GM18520 (cell line): ENCODE results near the gene CLSTN1.
A peak's percentile ranks its signal among the peaks of the same experiment; 100 is the strongest.
"Not testable (repeated sequence)": the region's sequence is repeated elsewhere in the genome, so short reads cannot be mapped to it uniquely, and the experiment has no call there.

Source experiments
- ATAC-seq: cut with Tn5 transposase; IDR thresholded peaks from one replicate; pipeline ENCODE4 v1.9.1; 2021; ENCODE audit not compliant: unreplicated experiment

The CLSTN1 gene

GRCh38 chr1:9826616-9827015 lies 2.9 kb upstream of the CLSTN1 start:
- no peak for ATAC-seq

DNA sequence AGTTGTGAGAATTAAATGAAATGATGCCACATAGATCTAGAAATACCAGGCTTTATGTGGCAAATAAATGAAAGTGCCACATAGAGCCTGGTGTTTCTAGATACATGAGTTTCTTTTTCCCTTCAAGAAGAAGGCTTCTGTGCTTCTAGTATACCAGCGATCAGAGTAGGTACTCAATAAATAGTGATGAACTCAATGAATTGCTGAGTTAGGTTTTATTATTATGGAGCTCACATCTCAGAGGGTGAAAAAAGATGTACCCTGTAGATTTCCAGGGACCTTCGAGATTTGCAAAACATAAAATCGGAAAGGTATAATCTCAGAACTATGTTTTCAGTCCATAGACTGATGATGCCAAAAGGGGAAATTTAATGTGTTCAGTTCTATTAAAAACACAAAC lies 2.3 kb upstream of the CLSTN1 start:
- ATAC-seq, result no peak

DNA sequence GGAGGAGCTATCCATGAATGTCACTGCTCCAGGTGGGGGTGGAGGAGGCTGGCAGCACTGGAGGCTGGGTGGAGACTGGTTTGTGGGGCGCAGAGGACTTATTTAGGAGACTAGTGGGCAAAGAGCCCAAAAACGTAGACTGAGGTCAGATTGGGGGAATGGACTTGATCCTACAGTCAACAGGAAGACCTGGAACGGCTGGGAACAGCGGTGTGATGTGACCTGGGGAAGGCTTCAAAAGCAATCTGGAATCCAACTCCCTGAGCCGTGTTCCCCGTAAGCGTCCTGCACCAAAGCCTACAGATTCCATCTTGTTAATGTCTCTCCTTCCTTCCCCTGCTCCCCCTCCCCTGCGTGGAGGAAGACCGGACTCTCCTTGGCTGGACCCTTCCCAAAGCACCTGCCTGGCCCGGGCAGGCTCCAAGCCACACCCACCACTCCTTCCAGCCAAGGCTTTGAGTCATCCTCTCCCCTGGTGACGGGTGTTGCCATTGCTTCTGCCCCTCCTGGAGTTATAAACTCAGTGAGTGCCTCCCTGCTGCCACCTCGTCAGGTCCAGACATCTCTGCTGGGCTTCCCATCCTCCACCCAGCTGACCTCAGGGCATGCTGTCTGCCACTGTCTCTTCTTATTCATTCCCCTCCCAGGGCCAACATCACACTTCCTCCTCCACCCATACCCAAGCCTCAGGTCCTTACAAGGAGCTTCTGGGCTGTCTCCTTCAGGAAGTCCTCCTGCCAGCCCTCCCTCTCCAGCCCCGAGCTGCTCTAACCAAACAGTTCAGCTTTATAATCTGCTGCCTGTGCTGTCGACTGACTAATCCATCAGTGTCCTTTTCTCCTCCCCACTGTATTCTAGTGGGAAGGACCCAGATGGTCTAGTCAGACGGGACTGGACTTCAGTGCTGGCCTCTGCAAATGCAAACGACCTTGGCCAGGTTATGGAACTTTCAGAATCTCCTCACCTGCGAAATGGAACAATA lies 1.6 kb upstream of the CLSTN1 start:
- ATAC-seq, result no peak

DNA sequence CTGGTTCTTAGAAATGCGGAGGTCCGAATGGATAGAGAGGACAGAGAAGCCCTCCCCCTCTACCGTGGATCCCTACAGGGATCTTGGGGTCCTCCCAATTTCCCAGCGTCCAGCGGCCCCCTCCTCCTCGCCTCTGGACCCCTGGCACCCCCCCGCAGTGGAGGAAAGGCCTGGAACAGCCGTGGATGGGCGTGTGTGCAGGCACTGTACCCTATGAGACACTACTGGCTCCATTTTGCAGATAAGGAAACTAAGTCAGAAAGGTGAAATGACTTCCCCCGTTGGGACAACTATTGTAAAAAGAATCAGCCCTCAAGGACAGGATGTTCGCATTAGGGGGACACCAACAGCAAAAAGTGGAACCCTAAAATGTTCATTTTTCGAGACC lies 931 bp upstream of the CLSTN1 start:
- ATAC-seq, result no peak

DNA sequence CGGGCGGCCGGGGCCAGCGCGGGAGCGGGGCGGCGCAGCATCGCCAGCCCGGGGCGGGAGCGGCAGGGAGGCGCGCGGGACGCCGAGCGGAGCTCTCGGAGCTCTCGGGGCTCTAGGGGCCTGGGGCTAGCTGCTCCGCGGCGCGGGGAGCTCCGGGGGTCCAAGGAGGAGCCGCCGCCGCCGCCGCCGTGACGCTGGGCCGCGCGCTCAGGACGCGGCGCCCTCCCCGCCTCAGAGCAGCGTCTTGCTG lies 147 bp downstream of the CLSTN1 start:
- peak; percentile 6 for ATAC-seq

DNA sequence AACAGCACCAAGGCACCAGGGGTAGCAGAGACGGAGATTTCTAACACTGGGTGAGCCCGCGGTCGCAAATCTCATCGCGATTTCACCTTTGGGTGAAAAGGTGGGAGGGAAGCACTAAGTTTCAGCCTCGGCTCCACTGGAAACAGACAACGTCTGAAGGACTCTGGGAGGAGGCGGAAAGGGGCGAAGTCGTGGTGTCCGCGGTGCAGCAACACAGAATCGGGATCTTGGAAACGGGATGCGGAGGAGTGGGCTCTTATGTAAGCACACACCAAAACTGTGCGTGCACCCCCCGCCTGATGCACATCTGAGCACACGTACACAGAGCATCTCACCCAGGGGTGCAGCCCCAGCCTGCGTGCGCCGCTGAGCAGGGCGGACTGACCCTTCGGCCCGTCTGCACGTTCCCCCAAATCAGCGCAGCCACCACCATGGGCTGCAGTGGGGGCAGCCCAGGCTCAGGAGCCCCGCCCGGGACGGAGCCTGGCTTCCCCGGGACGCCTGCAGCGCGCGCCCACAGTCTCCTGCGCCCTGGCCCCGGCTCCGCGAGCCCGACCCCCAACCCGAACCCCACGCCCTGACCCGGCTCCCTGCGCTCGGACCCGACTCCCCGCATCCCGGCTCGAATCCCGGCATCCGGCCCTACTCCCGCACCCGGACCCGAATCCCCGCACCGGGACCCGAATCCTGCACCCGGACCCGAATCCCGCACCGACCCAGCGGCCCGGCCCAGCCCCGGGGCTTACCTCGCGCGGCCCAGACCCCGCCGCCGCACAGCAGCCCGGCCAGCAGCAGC lies 670 bp downstream of the CLSTN1 start:
- ATAC-seq, result no peak

DNA sequence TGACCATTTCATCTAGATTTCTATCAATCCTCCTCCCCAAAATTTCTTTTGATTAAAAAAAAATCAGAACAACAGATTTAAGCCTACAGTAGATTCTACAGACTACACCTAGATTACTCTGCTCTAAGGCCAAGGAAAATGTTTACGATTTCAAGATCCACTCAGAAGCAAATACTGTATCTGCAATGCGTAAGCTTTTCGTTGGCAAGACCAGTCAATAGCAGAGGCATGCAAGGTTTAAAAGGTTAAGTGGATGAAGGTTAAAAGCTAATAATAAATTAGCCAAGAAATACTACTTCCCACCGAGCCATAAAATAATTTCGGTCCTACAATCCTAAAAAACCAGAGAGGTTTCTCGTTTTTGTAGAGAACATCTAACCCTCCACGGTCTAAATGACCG lies 1.3 kb downstream of the CLSTN1 start:
- no peak for ATAC-seq

DNA sequence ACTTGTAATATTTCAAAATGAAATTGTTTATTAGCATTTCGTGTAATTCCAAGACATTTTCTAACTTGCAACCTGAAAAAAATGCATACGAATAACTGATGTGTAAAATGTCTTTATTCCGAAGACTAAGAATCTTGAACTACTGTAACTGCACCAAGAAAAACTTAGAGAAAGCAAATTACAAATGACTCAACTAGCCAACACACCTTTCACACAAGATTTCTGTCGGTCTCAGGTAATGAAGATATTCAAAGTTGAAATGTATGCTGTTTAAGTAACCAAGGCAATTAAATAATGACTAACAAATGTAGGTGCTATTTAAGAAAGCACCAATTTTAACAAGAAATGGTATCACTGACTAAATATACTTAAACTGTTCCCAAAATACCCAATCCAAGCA lies 2.1 kb downstream of the CLSTN1 start:
- no peak for ATAC-seq

DNA sequence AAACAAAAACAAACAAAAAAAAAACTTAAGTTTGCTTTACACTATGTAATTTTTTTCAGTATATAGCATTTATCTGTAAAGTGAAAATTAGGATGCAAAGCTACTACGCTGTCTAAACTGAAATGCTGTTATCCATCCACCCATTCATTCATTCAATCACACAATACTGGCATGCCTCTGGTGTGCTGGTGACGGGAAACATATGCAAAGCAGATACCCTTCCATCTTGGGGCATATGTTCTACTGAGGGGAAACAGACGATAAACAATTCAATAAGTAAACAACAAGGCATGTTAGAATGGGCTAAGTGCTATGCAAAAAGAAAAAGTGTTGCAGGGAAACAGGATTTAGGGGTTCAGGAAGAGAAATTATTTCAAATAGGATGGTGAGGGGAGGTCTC lies 3.2 kb downstream of the CLSTN1 start:
- no peak for ATAC-seq

GRCh38 chr1:9817734-9818133 lies 6.0 kb downstream of the CLSTN1 start:
- ATAC-seq, result no peak

DNA sequence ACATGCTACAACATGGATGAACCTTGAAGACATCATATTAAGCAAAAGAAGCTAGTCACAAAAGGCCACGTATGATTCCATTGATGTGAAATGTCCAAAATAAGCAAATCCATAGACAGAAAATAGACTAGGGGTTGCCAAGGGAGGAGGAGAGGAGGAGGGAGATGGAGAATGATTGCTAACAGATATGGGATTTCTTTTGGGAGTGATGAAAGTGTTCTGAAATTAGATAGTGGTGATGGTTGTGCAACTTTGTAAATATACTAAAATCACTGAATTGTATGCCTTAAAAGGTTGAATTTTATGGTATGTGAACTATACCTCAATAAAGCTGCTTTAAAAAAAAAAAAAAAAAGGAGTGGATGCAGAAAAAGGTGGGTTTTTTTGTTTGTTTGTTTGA lies 7.6 kb downstream of the CLSTN1 start:
- no peak for ATAC-seq

- ATAC-seq, result no peak
Measured at GRCh38 chr1:9815150-9815549, 8.6 kb downstream of the CLSTN1 start.

- ATAC-seq, result no peak
Measured at GRCh38 chr1:9814619-9815018, 9.1 kb downstream of the CLSTN1 start.

GRCh38 chr1:9811239-9811966 lies 12.4 kb downstream of the CLSTN1 start:
- ATAC-seq, result no peak

GRCh38 chr1:9809100-9809510 lies 14.7 kb downstream of the CLSTN1 start:
- ATAC-seq, result no peak

GRCh38 chr1:9808459-9808858 lies 15.3 kb downstream of the CLSTN1 start:
- no peak for ATAC-seq

DNA sequence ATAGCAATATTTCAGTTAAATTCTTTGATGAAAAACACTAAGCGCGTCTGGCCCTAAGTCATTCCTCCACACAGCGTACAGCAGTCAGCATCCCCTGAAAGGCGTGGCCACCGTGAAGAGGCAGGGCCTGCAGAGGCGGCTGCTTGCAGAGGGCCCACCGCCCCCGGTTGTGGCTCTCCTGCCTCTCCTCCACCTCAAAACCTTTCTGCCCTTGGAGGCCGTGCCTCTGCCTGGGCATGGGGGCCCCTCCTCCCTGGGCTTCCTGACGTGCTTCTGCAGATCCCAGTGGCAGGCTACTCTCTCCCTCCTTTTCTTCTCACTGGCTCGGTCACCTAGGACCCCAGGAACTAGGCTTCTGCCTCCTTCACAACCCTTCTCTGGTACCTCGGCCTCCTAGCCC lies 16.2 kb downstream of the CLSTN1 start:
- ATAC-seq, result no peak

DNA sequence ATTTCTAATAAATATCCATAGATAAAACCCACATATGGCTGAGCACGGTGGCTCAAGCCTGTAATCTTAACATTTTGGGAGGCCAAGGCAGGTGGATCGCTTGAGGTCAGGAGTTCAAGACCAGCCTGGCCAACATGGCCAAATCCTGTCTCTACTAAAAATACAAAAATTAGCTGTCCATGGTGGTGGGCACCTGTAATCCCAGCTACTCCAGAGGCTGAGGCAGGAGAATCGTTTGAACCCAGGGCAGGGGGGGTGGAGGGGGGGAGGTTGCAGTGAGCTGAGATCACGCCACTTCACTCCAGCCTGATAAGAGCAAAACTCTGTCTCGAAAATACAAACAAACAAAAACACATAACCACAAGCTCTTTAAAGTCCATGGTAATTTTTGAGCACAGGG lies 17.8 kb downstream of the CLSTN1 start:
- ATAC-seq, result not testable (repeated sequence)

DNA sequence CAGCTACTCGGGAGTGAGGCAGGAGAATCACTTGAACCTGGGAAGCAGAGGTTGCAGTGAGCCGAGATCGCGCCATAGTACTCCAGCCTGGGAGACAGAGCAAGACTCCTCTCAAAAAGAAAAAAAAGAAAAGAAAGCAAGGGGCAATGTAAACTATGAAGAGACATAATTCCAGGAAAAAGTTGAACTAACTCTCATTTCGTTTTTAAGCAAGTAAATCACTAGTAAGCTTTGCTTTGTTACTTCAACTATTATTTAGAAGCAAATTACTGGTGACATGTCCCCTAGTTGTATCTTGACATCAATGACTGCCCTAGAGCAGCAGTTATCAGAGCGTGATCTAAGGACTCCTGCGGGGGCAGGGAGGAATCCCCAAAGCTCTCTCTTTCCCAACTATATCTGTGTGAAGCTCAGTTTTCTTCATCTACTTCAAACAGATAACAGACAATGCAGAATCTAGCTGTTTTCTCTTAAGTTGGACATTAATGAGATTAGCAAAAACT lies 18.7 kb downstream of the CLSTN1 start:
- ATAC-seq, result no peak

DNA sequence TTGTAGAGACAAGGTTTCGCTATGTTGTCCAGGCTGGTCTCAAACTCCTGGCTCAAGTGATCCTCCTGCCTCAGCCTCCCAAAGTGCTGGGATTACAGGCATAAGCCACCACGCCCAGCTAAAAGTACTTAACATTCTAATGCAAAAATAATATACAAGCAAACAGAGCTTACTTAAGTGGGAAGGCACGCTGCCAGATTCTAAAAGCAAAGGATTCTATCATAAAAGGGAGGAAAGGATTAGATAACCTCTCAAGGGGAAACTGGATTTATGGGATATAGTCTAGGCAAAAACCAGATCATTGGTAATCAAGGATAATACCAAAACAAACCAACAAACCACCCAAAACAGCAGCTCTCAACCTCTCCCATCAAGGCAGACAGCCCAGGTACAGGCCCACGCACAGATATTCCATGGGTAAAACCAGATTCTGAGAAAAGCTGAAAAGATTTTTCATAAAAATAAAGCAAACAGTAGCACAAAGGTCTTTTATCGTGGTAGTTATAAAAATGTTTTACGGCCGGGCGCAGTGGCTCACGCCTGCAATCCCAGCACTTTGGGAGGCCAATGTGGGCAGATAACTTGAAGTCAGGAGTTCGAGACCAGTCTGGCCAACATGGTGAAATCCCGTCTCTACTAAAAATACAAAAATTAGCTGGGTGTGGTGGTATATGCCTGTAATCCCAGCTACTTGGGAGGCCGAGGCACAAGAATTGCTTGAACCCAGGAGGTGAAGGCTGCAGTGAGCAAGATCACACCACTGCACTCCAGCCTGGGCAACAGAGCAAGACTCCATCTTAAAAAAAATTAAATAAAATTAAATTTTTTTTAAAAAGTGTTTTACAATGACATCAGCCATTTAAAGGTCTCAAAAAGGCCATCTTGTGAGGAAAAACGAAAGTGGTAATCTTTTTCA lies 20.5 kb downstream of the CLSTN1 start:
- ATAC-seq, result not testable (repeated sequence)
